HUES64 (cell line): Measurements from ENCODE around the gene CMTM8.

Experiments used
- H3K27ac ChIP-seq: 2 replicates; pipeline ENCODE4 v1.7.0; 2013; ENCODE audit warnings: low read depth, low read length, inconsistent platforms
- H3K27me3 ChIP-seq: 2 replicates; pipeline ENCODE4 v1.6.1; 2013; ENCODE audit warnings: mild to moderate bottlenecking, low read length; ENCODE audit not compliant: insufficient read depth
- H3K36me3 ChIP-seq: 2 replicates; pipeline ENCODE4 v1.6.1; 2013; ENCODE audit warnings: mild to moderate bottlenecking, low read length; ENCODE audit not compliant: insufficient read depth
- H3K4me1 ChIP-seq: 2 replicates; pipeline ENCODE4 v1.6.1; 2013; ENCODE audit warnings: mild to moderate bottlenecking, low read length, moderate library complexity; ENCODE audit not compliant: insufficient read depth
- H3K4me3 ChIP-seq: 2 replicates; pipeline ENCODE4 v1.5.1; 2013; ENCODE audit warnings: mild to moderate bottlenecking, low read length, moderate library complexity
- H3K9ac ChIP-seq: 2 replicates; pipeline ENCODE4 v1.6.1; 2013; ENCODE audit warnings: mild to moderate bottlenecking, low read depth, low read length
- H3K9me3 ChIP-seq: 2 replicates; pipeline ENCODE4 v1.6.1; 2013; ENCODE audit warnings: low read depth, low read length; ENCODE audit not compliant: insufficient read depth
- WGBS: fragments of 150-250, 120-280 bp; methylation state at CpG from one replicate; pipeline ENCODE4 v1.1.7; 2013; ENCODE audit warnings: missing lambda C conversion rate; 5-methylcytosine and 5-hydroxymethylcytosine counted together

The CMTM8 gene

GRCh38 chr3:32401126-32401525, 162.6 kb downstream of the CMTM8 start:
- Histone ChIP-seq H3K27me3 (no peaks in the 10 kb centered on the region), H3K27ac (peak overlapping the region; percentile 91), H3K4me3 (peak overlapping the region; percentile 51), H3K9me3 (no peaks in the 10 kb centered on the region), H3K9ac (peak overlapping the region; percentile 89), H3K36me3 (0 out of 2 replicates have a peak, but pooled peaks cover 3% of the 10 kb centered on the region), H3K4me1 (peaks cover 10% of the 10 kb centered on the region; the same call in 1 of the 2 replicates)
- WGBS: 31% methylated on average over 11 of the region's 11 CpGs

DNA sequence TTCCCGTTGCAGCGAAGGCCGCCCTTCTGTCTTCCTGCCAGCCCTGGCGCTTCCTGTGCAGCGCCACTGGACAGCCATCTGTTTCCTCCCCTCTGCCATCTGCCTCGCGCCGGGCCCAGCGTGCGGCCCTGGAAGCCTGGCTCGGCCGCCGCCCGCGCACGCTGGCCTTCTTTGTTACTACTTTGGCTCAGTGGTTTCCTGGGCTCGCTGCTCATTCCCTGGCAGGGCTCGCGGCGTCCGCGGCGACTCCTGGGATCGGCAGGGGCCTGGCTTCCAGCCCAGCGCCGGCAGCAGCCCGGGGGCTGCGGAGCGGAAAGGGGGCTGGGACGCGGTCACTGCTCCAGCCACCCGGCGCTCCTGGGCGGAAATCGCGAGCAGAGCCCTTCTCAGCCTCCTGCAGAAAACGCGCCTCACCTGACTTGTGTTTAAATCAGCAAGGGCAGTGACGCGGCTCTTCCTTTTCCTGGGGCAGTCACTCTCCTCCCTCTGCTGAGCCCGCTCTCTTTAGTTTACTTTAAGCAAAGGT, 163.1 kb downstream of the CMTM8 start:
- H3K9me3 ChIP-seq: no peaks in the 10 kb centered on the region
- peak overlapping the region; percentile 89 for H3K9ac ChIP-seq
- H3K27ac ChIP-seq: peak overlapping the region; percentile 91
- no peaks in the 10 kb centered on the region for H3K27me3 ChIP-seq
- 4% methylated on average over 40 of the region's 41 CpGs for WGBS
- H3K4me3 ChIP-seq: peak overlapping the region; percentile 51
- peaks cover 12% of the 10 kb centered on the region; the same call in 1 of the 2 replicates for H3K4me1 ChIP-seq
- 0 out of 2 replicates have a peak, but pooled peaks cover 3% of the 10 kb centered on the region for H3K36me3 ChIP-seq

- 0 out of 2 replicates have a peak, but pooled peaks cover 3% of the 10 kb centered on the region for H3K36me3 ChIP-seq
- no peaks in the 10 kb centered on the region for H3K27me3 ChIP-seq
- WGBS: 91% methylated on average over 2 of the region's 3 CpGs
- H3K4me1 ChIP-seq: peaks cover 16% of the 10 kb centered on the region; the same call in 1 of the 2 replicates
- no peaks in the 10 kb centered on the region for H3K9me3 ChIP-seq
- H3K27ac ChIP-seq: no peak overlapping the region
- no peak overlapping the region for H3K4me3 ChIP-seq
- H3K9ac ChIP-seq: no peak overlapping the region
Measured at GRCh38 chr3:32403663-32404062, 165.2 kb downstream of the CMTM8 start.

DNA sequence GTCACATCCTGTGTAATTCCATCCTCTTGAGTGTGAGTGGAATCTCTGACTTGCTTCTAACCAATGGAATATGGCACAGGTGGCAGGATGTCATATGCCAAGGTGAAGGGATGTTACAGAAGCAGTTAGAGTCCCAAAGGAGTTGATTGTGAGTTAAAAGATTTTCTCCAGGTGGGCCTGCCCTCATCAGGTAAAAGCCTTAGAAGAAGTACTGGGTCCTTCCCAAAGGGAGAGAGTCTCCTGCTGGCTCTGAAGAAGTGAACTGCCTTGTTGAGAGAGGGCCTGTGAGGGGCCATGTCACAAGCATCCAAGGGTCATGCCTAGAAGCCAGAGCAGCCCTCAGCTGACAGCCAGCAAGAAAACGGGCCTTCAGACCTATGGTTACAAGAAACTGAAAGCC, 166.2 kb downstream of the CMTM8 start:
- H3K36me3 ChIP-seq: 0 out of 2 replicates have a peak, but pooled peaks cover 3% of the 10 kb centered on the region
- no peaks in the 10 kb centered on the region for H3K9me3 ChIP-seq
- H3K4me1 ChIP-seq: peaks cover 20% of the 10 kb centered on the region
- no peaks in the 10 kb centered on the region for H3K27me3 ChIP-seq
- no peak overlapping the region for H3K9ac ChIP-seq
- H3K4me3 ChIP-seq: no peak overlapping the region
- WGBS: 90% methylated on average over 1 of the region's 1 CpG
- H3K27ac ChIP-seq: no peak overlapping the region

DNA sequence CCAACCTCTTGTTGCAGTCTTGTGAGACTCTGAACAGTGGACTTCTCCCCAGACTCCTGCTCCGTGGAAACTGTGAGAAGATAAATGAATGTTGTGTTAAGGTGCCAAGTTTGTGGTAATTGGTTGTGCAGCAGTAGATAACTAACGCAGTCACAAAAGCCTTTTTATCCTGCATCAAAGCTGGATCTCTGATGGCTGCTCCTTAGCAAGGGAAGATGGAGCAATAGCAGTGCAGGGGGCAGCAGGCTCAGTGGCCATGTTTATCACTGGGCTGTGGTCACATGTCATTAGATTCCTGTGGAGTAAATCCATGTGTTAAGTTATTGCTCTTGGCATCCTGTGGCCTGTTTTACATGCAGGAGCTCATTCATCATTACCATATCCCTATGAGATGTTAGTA, 166.7 kb downstream of the CMTM8 start:
- 86% methylated on average over 2 of the region's 2 CpGs for WGBS
- Histone ChIP-seq H3K36me3 (0 out of 2 replicates have a peak, but pooled peaks cover 3% of the 10 kb centered on the region), H3K9me3 (no peaks in the 10 kb centered on the region), H3K9ac (no peak overlapping the region), H3K4me1 (peaks cover 25% of the 10 kb centered on the region), H3K27me3 (no peaks in the 10 kb centered on the region), H3K4me3 (no peak overlapping the region), H3K27ac (no peak overlapping the region)

DNA sequence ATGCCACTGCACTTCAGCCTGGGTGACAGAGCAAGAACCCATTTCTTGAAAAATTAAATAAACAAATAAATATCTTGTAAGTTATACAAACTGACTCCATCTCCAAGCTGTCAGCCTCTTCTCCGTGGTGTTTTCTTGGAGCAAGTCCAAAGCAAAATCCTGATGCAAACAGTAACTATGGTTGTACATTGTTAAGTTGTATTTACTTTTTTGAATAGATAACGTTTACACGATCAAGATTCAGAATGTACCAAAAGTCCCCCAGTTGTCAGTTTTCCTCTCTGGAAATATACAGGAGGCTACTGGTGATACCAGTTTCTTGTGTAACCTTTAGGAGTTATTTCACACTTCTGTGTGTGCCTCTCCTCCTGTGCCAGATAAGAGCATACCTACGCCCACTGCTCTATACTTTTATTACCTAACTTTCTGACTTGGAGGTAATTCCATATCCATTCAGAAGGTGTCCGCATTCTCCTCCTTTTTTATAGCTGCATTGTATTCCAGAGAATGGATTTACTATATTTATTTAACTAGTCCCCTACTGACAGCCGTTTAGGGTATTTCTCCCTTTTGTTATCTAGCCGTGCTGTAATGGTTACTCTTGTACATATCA, 167.3 kb downstream of the CMTM8 start:
- 96% methylated on average over 6 of the region's 7 CpGs for WGBS

GRCh38 chr3:32406486-32407408, 168.3 kb downstream of the CMTM8 start:
- peaks cover 30% of the 10 kb centered on the region for H3K4me1 ChIP-seq
- 82% methylated on average over 7 of the region's 7 CpGs for WGBS
- 0 out of 2 replicates have a peak, but pooled peaks cover 3% of the 10 kb centered on the region for H3K36me3 ChIP-seq
- H3K9ac ChIP-seq: no peak overlapping the region
- H3K27me3 ChIP-seq: no peaks in the 10 kb centered on the region
- H3K4me3 ChIP-seq: no peak overlapping the region
- H3K9me3 ChIP-seq: no peaks in the 10 kb centered on the region
- no peak overlapping the region for H3K27ac ChIP-seq

More for the DNA sequence above, 167.3 kb downstream of the CMTM8 start:
- Histone ChIP-seq H3K27me3 (no peaks in the 10 kb centered on the region), H3K36me3 (0 out of 2 replicates have a peak, but pooled peaks cover 3% of the 10 kb centered on the region), H3K4me3 (no peak overlapping the region), H3K9ac (no peak overlapping the region), H3K27ac (no peak overlapping the region), H3K9me3 (no peaks in the 10 kb centered on the region), H3K4me1 (peaks cover 30% of the 10 kb centered on the region)

DNA sequence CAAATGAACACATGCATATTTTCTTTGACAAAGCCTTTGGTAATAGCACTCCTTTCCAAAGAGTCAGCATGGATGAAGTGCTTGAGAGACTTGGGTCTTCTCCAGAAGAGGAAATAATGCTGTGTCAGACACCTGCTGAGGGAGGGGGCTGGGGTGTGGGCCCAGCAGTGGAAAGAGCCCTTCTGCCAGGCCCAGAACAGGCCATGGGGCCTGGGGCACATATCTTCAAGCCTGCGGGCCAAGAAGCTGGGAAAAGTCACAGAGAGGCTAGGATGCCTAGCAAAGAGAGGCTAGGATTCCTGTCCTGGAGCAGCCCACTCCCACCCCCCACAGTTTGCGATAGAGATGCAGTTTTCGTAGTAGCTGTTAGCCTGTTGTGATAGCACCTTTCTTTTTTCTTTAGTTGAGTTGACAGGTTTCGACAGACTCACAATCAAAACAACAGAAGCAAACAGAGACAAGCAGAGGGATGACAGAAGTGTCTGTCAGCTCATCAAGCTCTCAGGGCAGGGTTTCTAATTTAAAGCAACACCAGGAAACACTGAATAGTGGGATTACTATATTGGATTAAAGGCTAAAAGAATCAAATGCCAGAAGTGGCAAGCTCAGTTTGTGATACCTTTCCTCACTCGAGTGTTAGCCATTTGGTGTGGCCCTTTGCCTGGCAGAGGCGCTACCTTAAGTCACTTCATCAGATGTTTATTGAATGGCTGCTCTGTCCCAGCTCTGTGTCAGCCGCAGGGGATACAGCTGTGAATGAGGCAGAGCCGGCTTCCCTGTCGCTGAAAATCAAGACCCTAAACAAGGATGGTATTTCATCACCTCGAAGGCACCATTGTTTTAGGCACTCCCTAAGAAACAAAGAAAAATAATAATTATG, 172.1 kb downstream of the CMTM8 start:
- H3K9me3 ChIP-seq: no peaks in the 10 kb centered on the region
- H3K9ac ChIP-seq: no peak overlapping the region
- peak overlapping the region; percentile 21; the same call in 1 of the 2 replicates for H3K27ac ChIP-seq
- no peak overlapping the region for H3K4me3 ChIP-seq
- no peaks in the 10 kb centered on the region for H3K27me3 ChIP-seq
- WGBS: 47% methylated on average over 10 of the region's 10 CpGs
- peaks cover 42% of the 10 kb centered on the region for H3K4me1 ChIP-seq
- no peaks in the 10 kb centered on the region for H3K36me3 ChIP-seq

- 89% methylated on average over 5 of the region's 5 CpGs for WGBS
- Histone ChIP-seq H3K27ac (no peak overlapping the region), H3K36me3 (no peaks in the 10 kb centered on the region), H3K4me1 (peaks cover 42% of the 10 kb centered on the region), H3K9ac (no peak overlapping the region), H3K4me3 (no peak overlapping the region), H3K9me3 (no peaks in the 10 kb centered on the region), H3K27me3 (no peaks in the 10 kb centered on the region)
Measured at GRCh38 chr3:32411442-32411841, 173.0 kb downstream of the CMTM8 start.

DNA sequence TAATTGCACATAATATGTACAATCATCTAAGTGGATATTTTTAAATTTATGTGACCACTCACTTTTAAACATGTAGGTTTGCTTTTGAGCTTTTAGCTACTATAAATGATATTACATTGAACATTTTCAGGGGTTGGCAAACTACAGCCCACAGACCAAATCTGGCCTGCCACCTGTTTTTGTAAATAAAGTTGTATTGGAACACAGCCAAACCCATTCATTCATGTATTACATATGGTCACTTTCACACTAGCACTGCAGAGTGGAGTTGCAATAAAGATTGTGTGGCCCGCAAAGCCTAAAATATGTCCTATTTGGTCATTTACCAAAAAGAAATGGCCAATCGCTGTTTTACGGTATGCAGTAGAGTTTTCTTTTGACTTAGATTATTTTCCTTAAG, 174.4 kb downstream of the CMTM8 start:
- H3K9ac ChIP-seq: no peak overlapping the region
- no peak overlapping the region for H3K4me3 ChIP-seq
- no peaks in the 10 kb centered on the region for H3K36me3 ChIP-seq
- no peaks in the 10 kb centered on the region for H3K27me3 ChIP-seq
- no peaks in the 10 kb centered on the region for H3K9me3 ChIP-seq
- peaks cover 36% of the 10 kb centered on the region for H3K4me1 ChIP-seq
- H3K27ac ChIP-seq: no peak overlapping the region
- 90% methylated on average over 2 of the region's 3 CpGs for WGBS
